Calu3 (cell line): ENCODE measurements around the gene MRPL1. TPM values are rescaled to one million over a fixed set of nuclear protein-coding genes. Genes with fewer than 3 reads are reported as not detected.

Experiments
- BruUV-seq: library from RNA; stranded (reverse); fragments of 400-500 nt; replicated peaks from 2 replicates; lab custom pipeline; 2021; lab: Mats Ljungman, UMichigan
- CTCF ChIA-PET: fragments of 300-600 bp; sonication (Branson Sonifier 250); formaldehyde crosslinking; loops from one replicate; lab custom pipeline; 2022; ENCODE audit warnings: antibody characterized with exemption; lab: Charles Lee
- DNase-seq: peaks from one replicate; pipeline ENCODE4 v3.0.0; 2022
- H3K27ac Mint-ChIP-seq: one replicate; pipeline ENCODE4 v1.8.0; 2022; ENCODE audit warnings: mixed read lengths; ENCODE audit not compliant: unreplicated experiment
- H3K27me3 Mint-ChIP-seq: one replicate; pipeline ENCODE4 v1.8.0; 2022; ENCODE audit warnings: mixed read lengths; ENCODE audit not compliant: unreplicated experiment
- H3K36me3 Mint-ChIP-seq: one replicate; pipeline ENCODE4 v1.8.0; 2022; ENCODE audit warnings: mild to moderate bottlenecking, moderate library complexity, mixed read lengths; ENCODE audit not compliant: insufficient read depth, unreplicated experiment
- H3K4me1 Mint-ChIP-seq: one replicate; pipeline ENCODE4 v1.8.0; 2022; ENCODE audit warnings: mild to moderate bottlenecking, low read depth, mixed read lengths; ENCODE audit not compliant: unreplicated experiment
- H3K4me3 Mint-ChIP-seq: one replicate; pipeline ENCODE4 v1.8.0; 2022; ENCODE audit warnings: mild to moderate bottlenecking, low read depth, moderate library complexity, mixed read lengths; ENCODE audit not compliant: unreplicated experiment
- H3K9me3 Mint-ChIP-seq: one replicate; pipeline ENCODE4 v1.8.0; 2022; ENCODE audit warnings: low read depth, mixed read lengths; ENCODE audit not compliant: unreplicated experiment
- intact Hi-C: fragments of 100-400 bp; cut with micrococcal nuclease; formaldehyde crosslinking; loops from one replicate; pipeline ENCODE4 v1.10.0; 2022; ENCODE audit not compliant: unreplicated experiment
- total RNA-seq: library from RNA; stranded (reverse); gene quantifications from 2 replicates; pipeline ENCODE4 v1.2.3, GENCODE V29; 2022
- TF ChIP-seq, protein P1 (sequence below): fragments of 200-600 bp; IDR thresholded peaks from one replicate; pipeline ENCODE4 v1.8.0; 2022; ENCODE audit warnings: antibody characterized with exemption; ENCODE audit not compliant: unreplicated experiment

Gene MRPL1
- total RNA-seq, 1 experiment from 2014 or later: 29.3 TPM

DNA sequence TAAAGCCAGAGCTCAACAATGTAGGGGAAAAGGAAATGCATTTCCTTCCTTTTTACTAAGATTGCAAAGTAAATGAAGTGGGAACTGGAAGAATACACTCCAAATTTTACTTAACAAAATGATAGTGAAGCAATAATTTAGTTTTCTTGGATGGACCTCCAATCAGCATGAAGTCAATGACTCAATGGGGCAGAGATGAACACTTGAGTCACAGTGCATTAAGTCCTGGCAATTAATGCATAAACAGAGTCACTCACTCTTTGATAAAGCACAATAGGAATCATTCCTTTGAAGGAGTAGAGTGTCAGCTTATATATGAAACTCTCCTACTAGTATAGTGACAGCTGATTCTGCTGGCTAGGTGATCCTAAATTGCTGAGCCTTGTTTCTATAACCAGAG is 127.8 kb downstream of the MRPL1 start:
- no TSS peak for BruUV-seq
- intact Hi-C loops: loop anchor here (10.0 kb wide), 1 partner anchor 524 kb away; no protein-coding TSS in a partner anchor
- Mint-ChIP-seq H3K27me3 (no peaks in the 10 kb centered on the region), H3K36me3 (no peaks in the 10 kb centered on the region), H3K4me1 (peaks cover 13% of the 10 kb centered on the region), H3K27ac (no peak overlapping the region), H3K9me3 (no peaks in the 10 kb centered on the region), H3K4me3 (no peak overlapping the region)
- CTCF ChIA-PET: no interaction called here
- TF ChIP-seq, protein P1, sequence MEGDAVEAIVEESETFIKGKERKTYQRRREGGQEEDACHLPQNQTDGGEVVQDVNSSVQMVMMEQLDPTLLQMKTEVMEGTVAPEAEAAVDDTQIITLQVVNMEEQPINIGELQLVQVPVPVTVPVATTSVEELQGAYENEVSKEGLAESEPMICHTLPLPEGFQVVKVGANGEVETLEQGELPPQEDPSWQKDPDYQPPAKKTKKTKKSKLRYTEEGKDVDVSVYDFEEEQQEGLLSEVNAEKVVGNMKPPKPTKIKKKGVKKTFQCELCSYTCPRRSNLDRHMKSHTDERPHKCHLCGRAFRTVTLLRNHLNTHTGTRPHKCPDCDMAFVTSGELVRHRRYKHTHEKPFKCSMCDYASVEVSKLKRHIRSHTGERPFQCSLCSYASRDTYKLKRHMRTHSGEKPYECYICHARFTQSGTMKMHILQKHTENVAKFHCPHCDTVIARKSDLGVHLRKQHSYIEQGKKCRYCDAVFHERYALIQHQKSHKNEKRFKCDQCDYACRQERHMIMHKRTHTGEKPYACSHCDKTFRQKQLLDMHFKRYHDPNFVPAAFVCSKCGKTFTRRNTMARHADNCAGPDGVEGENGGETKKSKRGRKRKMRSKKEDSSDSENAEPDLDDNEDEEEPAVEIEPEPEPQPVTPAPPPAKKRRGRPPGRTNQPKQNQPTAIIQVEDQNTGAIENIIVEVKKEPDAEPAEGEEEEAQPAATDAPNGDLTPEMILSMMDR: no peak
- DNase-seq: no peak

DNA sequence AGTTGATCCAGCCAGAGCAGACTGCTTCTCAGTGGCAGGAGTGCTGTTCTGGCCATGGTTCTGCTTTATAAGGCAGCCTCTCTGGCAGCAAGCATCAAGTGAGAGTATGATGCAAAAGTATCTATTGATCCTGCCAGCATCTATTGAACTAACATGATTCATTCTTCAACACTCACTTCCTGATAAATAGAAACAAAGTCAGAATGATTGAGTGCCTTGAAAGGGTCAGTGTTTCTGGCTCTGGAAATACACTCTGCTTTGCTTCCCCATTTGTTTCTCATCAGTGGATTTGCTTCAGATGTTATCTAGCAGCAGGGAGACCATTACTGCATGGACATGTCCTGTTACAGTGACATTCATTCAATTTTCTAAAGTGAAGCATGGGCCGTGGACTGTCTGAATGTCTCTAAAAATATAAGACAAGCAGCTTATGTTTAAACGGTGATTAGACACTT is 128.3 kb downstream of the MRPL1 start:
- no peaks in the 10 kb centered on the region for H3K27me3 Mint-ChIP-seq
- H3K4me3 Mint-ChIP-seq: no peak overlapping the region
- H3K36me3 Mint-ChIP-seq: no peaks in the 10 kb centered on the region
- H3K27ac Mint-ChIP-seq: no peak overlapping the region
- H3K4me1 Mint-ChIP-seq: peaks cover 13% of the 10 kb centered on the region
- H3K9me3 Mint-ChIP-seq: no peaks in the 10 kb centered on the region
- BruUV-seq: no TSS peak
- intact Hi-C loops: loop anchor here (10.0 kb wide), 1 partner anchor 524 kb away; no protein-coding TSS in a partner anchor
- CTCF ChIA-PET: no interaction called here
- no peak for DNase-seq
- TF ChIP-seq, protein P1: no peak

DNA sequence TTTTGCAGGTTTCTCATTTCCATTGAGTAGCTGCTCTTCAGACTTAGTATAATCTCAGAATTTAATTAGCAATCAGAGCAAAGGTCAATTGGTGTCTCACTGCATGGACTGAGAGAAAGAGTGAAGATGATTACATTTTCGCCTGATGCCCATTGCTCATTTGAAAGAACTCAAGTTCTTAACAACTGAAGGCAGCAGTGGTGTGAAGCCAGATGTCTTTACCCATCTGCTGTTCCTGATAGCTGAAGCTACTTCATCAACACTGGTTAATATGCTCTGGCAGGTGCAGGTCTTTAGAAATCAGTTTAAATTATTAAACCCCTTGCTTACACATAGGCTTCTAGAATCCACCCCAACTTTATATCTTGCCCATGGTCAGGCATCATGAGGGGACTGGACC is 130.0 kb downstream of the MRPL1 start:
- TF ChIP-seq, protein P1: no peak
- Mint-ChIP-seq H3K9me3 (no peaks in the 10 kb centered on the region), H3K36me3 (no peaks in the 10 kb centered on the region), H3K4me1 (peaks cover 13% of the 10 kb centered on the region), H3K4me3 (no peak overlapping the region), H3K27me3 (no peaks in the 10 kb centered on the region), H3K27ac (no peak overlapping the region)
- BruUV-seq: no TSS peak
- DNase-seq: no peak
- CTCF ChIA-PET: no interaction called here
- intact Hi-C loops: loop anchor here (10.0 kb wide), 1 partner anchor 522 kb away; no protein-coding TSS in a partner anchor

DNA sequence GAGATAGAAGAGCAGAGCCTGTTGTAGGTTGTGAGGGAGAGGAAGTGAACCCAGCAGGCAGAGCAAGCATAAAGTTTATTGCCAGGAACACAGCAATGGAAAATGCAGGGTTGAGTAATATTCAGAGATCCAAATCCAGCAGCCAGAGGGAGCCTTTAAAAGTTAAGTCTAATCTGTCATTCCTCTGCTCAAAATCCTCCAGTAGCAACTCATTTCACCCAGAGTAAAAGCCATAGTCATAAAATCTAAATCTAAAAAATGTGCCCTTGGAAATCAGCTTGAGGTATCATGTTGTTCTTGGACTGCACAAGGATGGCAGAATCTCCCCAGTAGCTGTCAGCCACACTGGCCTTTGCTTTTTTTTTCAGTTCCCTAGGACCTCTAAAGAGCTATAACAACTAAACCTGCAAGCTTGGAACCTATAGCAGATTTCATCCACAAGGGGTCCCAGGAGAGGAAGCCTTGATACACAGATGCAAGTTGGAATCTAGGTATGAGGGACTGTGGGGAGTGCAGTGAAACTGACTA is 131.6 kb downstream of the MRPL1 start:
- H3K27ac Mint-ChIP-seq: no peak overlapping the region
- no peaks in the 10 kb centered on the region for H3K27me3 Mint-ChIP-seq
- no peak overlapping the region for H3K4me3 Mint-ChIP-seq
- CTCF ChIA-PET: interaction anchor here (0.8 to 1.1 kb wide), 6 partner anchors 62 to 602 kb away, joined by 3 to 5 read pairs (median 3); partner anchors contain the start of gene FRAS1
- intact Hi-C loops: loop anchor here (2.0 to 10.0 kb wide), 2 partner anchors 65 to 521 kb away; no protein-coding TSS in a partner anchor
- H3K9me3 Mint-ChIP-seq: no peaks in the 10 kb centered on the region
- TF ChIP-seq, protein P1: no peak
- H3K36me3 Mint-ChIP-seq: no peaks in the 10 kb centered on the region
- DNase-seq: peak; percentile 55
- BruUV-seq: no TSS peak
- peaks cover 13% of the 10 kb centered on the region for H3K4me1 Mint-ChIP-seq
